Kidney capillary endothelial cell (primary cell): Measurements from ENCODE around the gene SMIM35.

ENCODE experiments used
- DNase-seq: peaks from one replicate; pipeline ENCODE4 v3.0.0-alpha.2; 2018; ENCODE audit warnings: low spot score

SMIM35 gene

DNA sequence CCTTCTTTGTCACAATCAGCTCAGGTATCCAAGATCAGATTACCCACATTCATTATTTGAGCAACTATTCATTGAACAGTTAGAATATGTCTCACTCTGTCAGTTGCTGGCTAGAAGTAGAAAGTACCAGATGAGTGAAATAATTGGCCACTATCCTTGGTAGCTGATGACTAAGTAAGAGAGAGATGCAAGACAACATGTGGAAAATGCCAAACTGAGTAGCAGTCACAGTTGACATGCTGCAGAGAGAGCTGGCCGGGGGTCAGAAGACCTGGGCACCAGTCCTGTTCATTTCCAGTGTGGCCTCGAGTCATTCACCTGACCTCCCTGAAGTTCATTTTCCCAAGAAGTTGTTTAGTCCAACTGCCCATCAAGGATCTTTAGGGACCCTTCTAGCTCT is 22.5 kb upstream of the SMIM35 start:
- DNase-seq, result no peak

DNA sequence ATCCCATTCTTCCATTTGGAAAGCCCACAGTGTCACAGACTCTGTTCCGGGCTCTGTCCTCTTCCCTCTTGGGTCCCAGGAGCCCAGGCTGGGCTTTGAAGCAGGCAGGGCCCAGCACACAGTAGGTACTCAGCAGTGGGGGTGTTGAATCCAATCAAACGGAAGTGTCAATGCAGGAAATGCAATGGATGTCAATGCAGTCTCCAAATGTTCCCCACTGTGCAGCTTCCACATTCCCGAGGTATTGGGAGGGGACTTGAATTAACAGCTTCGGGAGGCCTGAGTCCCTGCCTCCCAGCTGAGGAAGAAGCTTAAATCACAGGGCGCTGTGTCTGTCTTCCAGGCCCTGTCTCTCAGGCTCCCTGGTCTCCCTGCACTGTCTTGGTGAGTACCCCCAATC is 21.8 kb upstream of the SMIM35 start:
- DNase-seq, result no peak

- DNase-seq, result no peak
Observed at GRCh38 chr11:118106789-118107335, 20.1 kb upstream of the SMIM35 start.

DNA sequence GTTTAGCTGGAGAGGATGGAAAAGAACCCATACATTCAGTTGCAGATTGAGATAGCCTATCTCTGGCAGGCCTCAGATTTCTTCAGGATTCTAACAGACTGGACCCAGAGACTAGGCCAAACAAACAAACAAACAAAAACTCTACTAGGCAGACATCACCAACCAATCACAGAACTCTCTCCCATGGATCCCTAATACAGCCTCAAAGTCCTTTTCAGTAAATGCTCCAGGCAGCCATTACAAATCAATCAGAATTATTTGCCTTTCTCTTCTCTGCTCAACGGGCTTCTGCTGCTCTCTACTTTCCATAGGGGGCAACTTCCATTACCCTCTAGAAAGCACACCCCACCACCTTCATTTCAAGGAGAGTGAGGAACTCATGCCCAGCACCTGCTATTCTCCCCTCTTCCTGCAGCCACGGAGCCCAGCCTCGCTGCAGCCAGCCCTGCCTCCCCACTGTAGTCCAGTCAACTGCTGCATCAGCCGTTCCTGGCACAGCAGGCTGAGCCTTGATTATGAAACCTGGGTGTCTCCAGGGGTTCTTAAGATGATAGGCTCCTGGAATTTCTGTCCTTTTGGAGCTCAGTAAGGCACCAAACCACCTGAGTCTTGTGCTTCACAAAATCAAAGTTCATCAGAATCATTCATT is 19.0 kb upstream of the SMIM35 start:
- no peak for DNase-seq

DNA sequence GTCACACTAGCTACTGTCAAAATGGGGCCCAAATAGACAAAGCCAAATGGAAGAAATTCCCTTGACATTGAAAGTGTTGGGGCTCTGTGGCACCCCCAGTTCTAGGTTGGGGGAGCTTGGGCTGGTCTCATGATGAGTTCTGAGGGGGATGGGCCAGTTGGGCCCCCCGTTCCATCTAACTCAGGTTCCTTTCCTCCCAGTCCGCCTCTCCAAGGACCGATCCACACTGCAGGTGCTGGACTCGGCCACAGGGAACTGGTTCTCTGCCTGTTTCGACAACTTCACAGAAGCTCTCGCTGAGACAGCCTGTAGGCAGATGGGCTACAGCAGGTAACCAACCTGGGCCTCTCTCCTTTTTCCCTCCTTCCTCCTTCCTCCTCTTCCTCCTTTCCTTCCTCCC is 17.7 kb upstream of the SMIM35 start:
- DNase-seq, result no peak

DNA sequence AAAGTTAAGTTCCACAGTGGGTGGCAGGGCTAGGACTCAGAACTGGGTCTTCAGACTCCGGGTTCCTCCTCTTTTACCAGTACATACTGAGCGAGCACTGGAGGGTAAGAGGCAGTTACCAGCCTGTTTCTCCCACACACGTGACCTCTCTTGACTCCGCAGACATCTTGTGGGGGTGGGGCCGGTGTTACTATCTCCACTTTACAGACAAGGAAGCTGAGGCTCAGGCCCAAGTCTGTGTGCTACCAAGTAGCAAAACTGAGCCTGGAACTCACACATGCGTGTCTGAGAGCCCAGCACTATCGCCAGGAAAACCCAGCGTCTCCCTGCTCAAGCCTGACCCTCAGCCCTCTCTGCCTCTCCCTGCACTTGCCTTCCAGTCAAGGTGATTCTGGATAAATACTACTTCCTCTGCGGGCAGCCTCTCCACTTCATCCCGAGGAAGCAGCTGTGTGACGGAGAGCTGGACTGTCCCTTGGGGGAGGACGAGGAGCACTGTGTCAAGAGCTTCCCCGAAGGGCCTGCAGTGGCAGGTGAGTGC is 16.0 kb upstream of the SMIM35 start:
- DNase-seq, result no peak

GRCh38 chr11:118100691-118101232 is 14.0 kb upstream of the SMIM35 start:
- DNase-seq, result no peak

DNA sequence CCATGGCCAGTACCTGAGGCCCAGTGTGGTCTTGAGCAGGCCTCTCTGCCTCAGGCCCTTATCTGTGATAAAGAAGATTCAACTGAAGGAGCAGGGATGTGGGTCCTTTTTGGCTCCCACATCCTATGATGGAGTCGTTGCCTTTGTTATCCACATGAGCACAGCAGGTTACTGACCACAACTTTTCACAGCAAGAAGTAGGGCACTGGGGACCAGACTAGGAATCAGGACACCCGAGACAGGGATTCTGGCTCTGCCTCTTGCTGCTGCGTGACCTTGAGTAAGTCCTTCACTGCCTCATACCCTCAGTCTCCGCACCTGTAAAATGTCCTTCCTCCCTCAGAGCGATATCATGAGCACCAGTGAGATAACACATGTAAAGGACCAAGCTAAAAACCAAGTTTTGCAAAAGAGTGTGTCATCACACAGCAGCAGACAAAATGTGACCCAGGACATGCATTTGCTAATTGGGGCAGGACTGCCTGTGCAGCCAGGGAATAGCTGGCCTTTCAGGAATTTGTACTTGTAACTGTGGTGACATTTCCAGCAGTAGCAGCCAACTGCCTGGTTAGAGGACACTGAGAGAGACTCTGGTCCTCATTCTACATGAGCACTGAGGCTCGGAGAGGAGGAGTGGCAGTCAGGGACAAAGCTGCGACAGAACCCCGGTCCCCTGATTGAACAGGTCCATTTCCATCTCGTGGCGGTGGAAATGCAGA is 13.2 kb upstream of the SMIM35 start:
- no peak for DNase-seq

DNA sequence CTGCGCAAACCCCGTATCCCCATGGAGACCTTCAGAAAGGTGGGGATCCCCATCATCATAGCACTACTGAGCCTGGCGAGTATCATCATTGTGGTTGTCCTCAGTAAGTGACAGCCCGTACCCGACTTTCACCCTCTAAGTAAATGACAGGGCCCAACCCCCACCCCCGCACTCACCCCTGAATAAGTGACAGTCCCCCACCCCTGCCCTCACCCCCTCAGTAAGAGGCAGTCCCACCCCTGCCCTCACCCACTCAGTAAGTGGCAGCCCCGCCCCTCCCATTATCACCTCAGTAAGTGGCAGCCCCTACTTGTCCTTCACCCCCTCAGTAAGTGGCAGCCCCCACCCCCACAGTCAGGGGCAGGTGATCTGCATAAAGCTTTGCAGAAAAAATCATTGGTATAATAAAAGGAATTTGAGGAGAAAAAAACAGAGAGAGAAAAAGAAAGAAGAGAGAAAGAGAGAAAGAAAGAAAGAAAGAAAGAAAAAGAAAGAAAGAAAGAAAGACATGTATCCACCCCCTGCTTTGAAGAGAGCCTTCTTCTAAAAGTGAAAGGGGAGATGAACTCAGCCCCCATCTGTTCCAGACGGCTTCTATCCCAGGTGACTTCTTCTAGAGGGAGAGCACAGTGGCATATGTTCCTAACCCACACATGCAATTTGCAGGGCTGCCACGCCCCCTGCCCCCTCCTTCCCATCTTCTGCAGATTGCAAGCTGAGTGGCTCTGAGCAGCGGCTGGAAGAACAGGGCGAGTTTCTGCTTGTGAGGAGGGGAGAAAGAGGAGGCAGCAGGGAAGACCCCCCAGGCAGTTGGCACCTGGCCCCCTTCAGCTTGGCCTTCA is 12.5 kb upstream of the SMIM35 start:
- DNase-seq, result no peak

- no peak for DNase-seq
Observed at GRCh38 chr11:118095967-118096367, 9.2 kb upstream of the SMIM35 start.

- DNase-seq, result no peak
Observed at GRCh38 chr11:118095493-118095892, 8.7 kb upstream of the SMIM35 start.

DNA sequence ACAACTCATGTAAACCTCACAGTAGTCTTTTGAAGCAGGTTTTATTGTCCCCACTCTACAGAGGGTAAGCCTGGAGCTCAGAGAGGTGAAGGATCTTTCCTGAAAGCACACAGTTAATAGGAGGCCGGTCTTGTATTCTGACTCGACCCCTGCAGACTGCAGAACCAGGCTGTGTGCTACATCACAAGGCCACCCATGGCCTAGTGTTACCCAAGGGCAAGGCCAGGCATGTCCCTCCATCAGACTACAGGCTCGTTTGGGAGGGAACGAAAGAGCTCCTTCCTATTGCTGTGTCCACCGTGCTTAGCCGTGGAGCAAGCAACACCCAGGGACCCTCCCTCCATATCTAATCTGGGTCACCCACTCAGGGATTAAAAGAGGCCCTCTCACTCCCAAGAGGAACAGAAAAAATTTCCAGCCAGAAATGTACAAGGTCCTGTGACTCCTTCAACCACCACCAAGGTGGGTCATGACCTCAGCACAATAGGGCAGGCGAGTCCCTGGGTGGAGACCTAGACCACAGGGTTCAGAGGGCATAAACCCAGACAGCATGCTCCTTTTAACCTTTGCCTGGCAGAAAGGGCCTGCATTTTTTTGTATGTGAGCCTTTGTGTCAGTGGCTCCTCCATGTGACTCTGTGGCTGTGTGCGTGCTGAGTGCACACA is 6.3 kb upstream of the SMIM35 start:
- no peak for DNase-seq

DNA sequence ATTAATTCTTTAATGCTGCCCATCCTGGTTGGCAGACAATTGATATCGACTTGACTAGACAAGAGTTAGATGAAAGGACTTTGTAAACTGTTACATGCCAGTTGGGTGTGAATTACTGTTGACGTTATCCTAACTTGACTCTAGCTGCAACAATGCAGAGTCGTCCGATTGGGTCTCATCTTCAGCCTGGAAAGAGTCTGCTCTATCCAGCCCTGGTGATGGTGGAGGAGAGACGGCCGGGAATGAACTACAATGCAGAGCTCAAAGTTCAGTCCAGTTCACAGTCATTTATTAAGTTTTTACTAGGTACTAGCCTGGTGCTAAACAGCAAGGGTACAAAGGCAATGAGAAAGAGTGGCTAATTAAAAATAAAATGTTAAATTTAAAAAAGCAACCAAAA is 4.9 kb upstream of the SMIM35 start:
- DNase-seq, result no peak

DNA sequence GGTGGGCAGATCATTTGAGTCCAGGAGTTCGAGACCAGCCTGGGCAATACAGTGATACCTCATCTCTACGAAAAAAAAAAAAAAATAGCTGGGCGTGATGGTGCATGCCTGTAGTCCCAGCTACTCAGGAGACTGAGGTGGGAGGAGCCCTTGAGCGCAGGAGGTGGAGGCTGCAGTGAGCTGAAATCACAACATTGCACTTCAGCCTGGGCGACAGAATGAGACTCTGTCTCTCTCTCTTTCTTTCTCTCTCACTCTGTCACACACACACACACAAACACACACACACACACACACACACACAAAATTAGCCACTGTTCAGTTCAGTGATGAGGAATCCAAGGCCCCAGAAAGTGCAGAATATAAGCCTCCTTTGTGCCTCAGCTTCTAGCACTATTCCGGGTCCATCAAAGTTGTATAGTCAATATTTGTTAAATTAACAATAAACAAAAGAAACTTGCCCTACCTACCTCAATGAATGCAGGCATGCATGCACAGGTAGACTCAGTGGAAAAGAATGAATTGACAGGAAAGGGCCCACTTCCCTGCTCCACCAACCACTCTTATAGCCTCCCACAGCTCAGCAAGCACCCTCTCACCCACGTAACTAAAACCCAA is 3.9 kb upstream of the SMIM35 start:
- no peak for DNase-seq

DNA sequence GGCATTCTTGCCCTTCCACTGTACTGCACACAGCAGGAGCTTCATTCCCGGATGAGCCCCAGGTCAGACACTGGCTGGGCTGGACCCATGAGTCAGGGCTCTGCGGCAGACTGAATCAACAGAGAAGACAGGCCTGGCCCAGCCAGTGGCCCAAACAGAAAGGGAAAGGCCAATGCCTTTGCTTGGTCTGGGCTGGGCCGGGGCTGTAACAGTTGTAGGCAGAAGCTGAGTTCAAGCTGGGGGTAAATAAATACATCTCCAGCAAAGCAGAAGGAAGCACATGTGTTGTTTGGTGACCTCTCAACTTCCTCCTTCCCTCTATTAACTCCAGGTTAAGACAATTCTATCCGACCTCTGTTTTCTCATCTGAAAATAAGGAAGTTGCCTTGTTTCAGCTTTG is 1.8 kb upstream of the SMIM35 start:
- no peak for DNase-seq

GRCh38 chr11:118087931-118088330 is 1.2 kb upstream of the SMIM35 start:
- no peak for DNase-seq

DNA sequence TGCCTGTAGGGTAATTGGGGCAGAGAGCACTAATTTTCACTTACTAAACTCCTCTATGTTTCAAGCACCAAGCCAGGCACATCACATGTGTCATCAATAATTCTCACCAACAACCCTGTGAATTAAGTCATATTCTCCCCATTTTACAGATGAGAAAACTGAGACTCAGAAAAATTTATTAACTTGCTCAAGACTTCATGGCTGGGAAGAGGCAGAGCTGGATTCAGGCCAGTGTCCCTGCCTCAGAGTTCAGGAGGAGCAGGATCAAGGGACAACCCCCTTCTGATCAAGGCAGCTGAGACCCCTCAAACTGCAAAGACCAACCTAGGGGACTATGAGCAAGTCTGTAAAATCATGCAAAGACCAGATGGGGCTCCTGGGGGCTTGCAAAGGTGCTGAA is 2.1 kb downstream of the SMIM35 start:
- no peak for DNase-seq

DNA sequence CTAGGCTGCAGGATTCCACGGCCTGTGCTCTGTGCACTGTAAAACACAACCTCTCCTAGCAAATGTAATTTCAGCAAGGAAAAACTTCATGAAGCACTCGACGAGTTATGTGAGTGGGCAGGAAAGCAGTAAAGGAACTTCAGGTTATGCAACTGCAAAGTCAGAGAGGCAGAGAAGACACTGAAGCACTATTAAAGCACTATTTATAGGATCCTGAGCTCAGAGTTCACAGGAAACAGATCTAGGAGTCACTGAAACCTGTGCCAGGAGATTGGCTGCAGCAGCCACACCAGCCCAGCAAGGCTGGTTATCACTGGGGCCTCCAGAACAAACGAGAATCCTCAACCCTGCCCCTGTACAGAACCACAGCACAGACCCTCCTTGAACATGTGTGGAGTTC is 2.5 kb downstream of the SMIM35 start:
- peak; percentile 66 for DNase-seq

GRCh38 chr11:118082880-118083552 is 3.7 kb downstream of the SMIM35 start:
- DNase-seq, result no peak

DNA sequence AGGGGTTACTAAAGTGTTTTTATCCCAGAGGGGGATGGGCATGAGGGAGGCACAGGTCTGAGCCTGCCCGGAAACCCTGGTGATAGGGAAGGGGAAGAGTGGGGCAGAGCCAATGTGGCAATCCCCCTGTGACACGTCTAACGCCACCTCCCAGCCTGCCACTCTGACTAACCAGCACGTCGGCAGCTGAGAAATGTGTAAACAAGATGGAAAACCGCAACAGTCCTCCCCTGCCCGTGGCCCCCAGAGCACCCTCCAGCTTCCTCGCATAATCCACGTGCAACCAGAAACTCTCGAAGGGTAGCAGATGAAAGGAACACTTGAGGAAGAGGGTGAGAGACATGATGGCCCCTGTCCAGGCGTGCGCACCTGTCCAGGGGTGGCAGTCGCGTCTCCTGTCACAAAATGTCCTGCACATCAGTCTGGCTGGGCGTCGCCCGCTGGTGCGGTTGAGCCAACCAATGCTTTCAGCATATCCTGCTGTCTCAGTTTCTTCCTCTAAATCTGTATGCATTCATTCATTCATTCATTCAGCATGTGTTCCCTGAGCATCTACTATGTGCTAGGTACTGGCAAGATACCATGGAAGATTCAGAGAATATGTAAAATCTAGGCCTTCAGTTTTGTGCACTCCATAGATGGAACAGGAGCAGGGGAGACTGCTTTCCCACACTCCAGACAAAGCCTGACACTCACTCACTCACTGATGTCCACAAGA is 5.4 kb downstream of the SMIM35 start:
- DNase-seq, result no peak
